SK-N-MC (cell line): ENCODE results near the gene TM7SF2.
A peak's percentile ranks its signal among the peaks of the same experiment; 100 is the strongest.

Source experiments
- EZH2 ChIP-seq: fragments of 200-600 bp; sonication (generic); IDR thresholded peaks from one replicate; pipeline ENCODE4 v1.6.1; 2017; ENCODE audit warnings: antibody characterized with exemption
- POLR2AphosphoS5 ChIP-seq: IDR thresholded peaks from 2 replicates; pipeline ENCODE4 v1.6.1; 2012; ENCODE audit warnings: mild to moderate bottlenecking, low read depth, low read length, borderline replicate concordance

- TF ChIP-seq EZH2 (no peak), POLR2AphosphoS5 (peak; percentile 37; the same call in 1 of the 2 replicates)
Measured at GRCh38 chr11:65110354-65110861, 1.3 kb upstream of the TM7SF2 start.
